KMS-11 (cell line): ENCODE data around the gene DLG5.

Source experiments
- H2AFZ ChIP-seq: fragments of 200-600 bp; sonication (generic); 2 replicates; pipeline ENCODE4 v1.6.1; 2016; ENCODE audit warnings: antibody characterized with exemption, mixed run types, low read depth
- H3K27ac ChIP-seq: fragments of 200-600 bp; sonication (generic); 2 replicates; pipeline ENCODE4 v1.6.1; 2016; ENCODE audit warnings: mild to moderate bottlenecking, mixed run types
- H3K27me3 ChIP-seq: fragments of 200-600 bp; sonication (generic); 2 replicates; pipeline ENCODE4 v1.6.1; 2017; ENCODE audit warnings: mild to moderate bottlenecking, low read depth, mixed run types, moderate library complexity; ENCODE audit not compliant: insufficient read depth
- H3K36me3 ChIP-seq: fragments of 200-600 bp; sonication (generic); 2 replicates; pipeline ENCODE4 v1.6.1; 2017; ENCODE audit warnings: mild to moderate bottlenecking, mixed run types; ENCODE audit not compliant: insufficient read depth
- H3K4me1 ChIP-seq: fragments of 200-600 bp; sonication (generic); 2 replicates; pipeline ENCODE4 v1.6.1; 2016; ENCODE audit warnings: mild to moderate bottlenecking, low read depth, mixed run types; ENCODE audit not compliant: poor library complexity, severe bottlenecking
- H3K4me2 ChIP-seq: fragments of 200-600 bp; sonication (generic); 2 replicates; pipeline ENCODE4 v1.7.0; 2016; ENCODE audit warnings: mild to moderate bottlenecking, mixed run types
- H3K4me3 ChIP-seq: fragments of 200-600 bp; sonication (generic); IDR thresholded peaks from 2 replicates; pipeline ENCODE4 v1.6.1; 2017; ENCODE audit warnings: low read depth, low read length, mixed read lengths; ENCODE audit not compliant: insufficient read depth
- H3K79me2 ChIP-seq: fragments of 200-600 bp; sonication (generic); 2 replicates; pipeline ENCODE4 v1.6.1; 2016; ENCODE audit warnings: low read depth, mixed run types; ENCODE audit not compliant: insufficient read depth
- H3K9ac ChIP-seq: fragments of 200-600 bp; sonication (generic); 2 replicates; pipeline ENCODE4 v1.6.1; 2016; ENCODE audit warnings: mild to moderate bottlenecking, mixed run types
- H4K20me1 ChIP-seq: fragments of 200-600 bp; sonication (generic); 2 replicates; pipeline ENCODE4 v1.6.1; 2016; ENCODE audit warnings: mild to moderate bottlenecking, mixed run types; ENCODE audit not compliant: insufficient read depth
- CTCF ChIP-seq: fragments of 200-600 bp; sonication (generic); conservative IDR thresholded peaks from 2 replicates; pipeline ENCODE4 v1.6.1; 2017; ENCODE audit warnings: low read depth, mild to moderate bottlenecking, antibody characterized with exemption, low read length, moderate library complexity, mixed read lengths

Gene DLG5

GRCh38 chr10:77890097-77890496, 36.5 kb downstream of the DLG5 start:
- Histone ChIP-seq H3K79me2 (no peaks in the 10 kb centered on the region), H3K4me3 (no peak overlapping the region), H3K36me3 (no peaks in the 10 kb centered on the region), H3K4me1 (no peaks in the 10 kb centered on the region), H3K27me3 (no peaks in the 10 kb centered on the region), H3K27ac (no peak overlapping the region), H2AFZ (no peak overlapping the region), H4K20me1 (no peaks in the 10 kb centered on the region), H3K9ac (no peak overlapping the region), H3K4me2 (no peak overlapping the region)
- no peak for TF ChIP-seq CTCF

GRCh38 chr10:77889277-77889903, 37.2 kb downstream of the DLG5 start:
- TF ChIP-seq CTCF = no peak
- H2AFZ ChIP-seq = no peak overlapping the region
- no peak overlapping the region for H3K4me3 ChIP-seq
- no peak overlapping the region for H3K9ac ChIP-seq
- H3K79me2 ChIP-seq = no peaks in the 10 kb centered on the region
- no peaks in the 10 kb centered on the region for H3K36me3 ChIP-seq
- H3K4me1 ChIP-seq = no peaks in the 10 kb centered on the region
- no peak overlapping the region for H3K27ac ChIP-seq
- H3K4me2 ChIP-seq = no peak overlapping the region
- H4K20me1 ChIP-seq = no peaks in the 10 kb centered on the region
- no peaks in the 10 kb centered on the region for H3K27me3 ChIP-seq

GRCh38 chr10:77888356-77888703, 38.2 kb downstream of the DLG5 start:
- Histone ChIP-seq H3K4me1 (no peaks in the 10 kb centered on the region), H3K36me3 (no peaks in the 10 kb centered on the region), H3K9ac (no peak overlapping the region), H4K20me1 (no peaks in the 10 kb centered on the region), H3K27me3 (no peaks in the 10 kb centered on the region), H3K27ac (no peak overlapping the region), H2AFZ (no peak overlapping the region), H3K4me2 (no peak overlapping the region), H3K79me2 (no peaks in the 10 kb centered on the region), H3K4me3 (no peak overlapping the region)
- no peak for TF ChIP-seq CTCF

- H3K4me3 ChIP-seq = no peak overlapping the region
- H3K4me2 ChIP-seq = no peak overlapping the region
- H3K36me3 ChIP-seq = no peaks in the 10 kb centered on the region
- H3K27me3 ChIP-seq = no peaks in the 10 kb centered on the region
- H3K79me2 ChIP-seq = no peaks in the 10 kb centered on the region
- no peaks in the 10 kb centered on the region for H3K4me1 ChIP-seq
- H2AFZ ChIP-seq = no peak overlapping the region
- no peak overlapping the region for H3K27ac ChIP-seq
- H4K20me1 ChIP-seq = no peaks in the 10 kb centered on the region
- no peak overlapping the region for H3K9ac ChIP-seq
- TF ChIP-seq CTCF = no peak
Observed at GRCh38 chr10:77887631-77888355, 38.8 kb downstream of the DLG5 start.
